COLO668 (cell line): ENCODE results near the gene PAX6.

ENCODE experiments used
- DNase-seq: peaks from one replicate; lab custom pipeline; 2025; ENCODE audit not compliant: unreplicated experiment; lab: John Stamatoyannopoulos, UW

PAX6 gene

DNA sequence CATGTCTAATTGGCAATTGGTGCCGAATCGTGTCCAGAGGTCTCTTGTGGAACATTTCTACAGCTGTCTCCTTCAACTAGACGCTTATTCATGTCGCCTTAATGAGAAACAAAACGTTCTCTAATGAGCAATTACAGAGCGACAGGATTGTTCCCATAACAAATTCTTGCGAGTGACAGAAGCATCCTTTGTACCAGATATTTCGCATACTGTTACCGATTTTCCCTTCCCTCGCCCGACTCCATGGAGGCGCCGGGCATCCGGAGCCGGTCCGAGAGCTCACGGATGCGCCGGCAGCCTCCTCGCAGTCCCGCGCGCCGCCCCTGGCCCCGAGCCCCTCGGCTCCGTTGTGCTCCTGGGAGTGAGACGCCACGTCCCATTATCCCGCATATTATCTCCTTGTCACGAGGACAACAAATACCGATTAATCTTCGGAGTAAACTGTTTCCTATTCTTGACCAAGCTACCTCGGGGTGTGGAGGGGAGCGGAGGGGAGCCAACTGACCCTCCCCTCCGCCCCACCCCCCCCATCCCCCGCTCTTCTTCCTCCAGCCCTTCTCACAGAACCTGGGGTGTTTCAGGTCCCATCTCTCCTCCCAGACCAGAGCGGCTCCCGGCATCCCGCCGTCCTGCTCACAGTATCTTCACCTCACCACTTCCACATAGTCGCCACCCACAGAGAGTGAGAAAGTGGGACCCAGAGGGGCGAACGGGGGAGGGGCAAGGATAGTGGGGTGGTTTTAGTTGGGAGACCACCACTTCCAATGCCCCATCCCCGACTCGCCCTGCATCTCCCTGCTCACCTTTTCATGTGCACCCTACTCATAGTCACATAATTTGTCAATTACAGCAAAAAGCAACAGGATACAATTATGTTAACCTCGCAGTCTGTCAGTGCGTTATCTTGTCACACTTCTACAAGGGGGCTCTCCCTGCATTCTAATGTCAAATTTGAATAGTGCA lies 11.4 kb downstream of the PAX6 start:
- no peak for DNase-seq

DNA sequence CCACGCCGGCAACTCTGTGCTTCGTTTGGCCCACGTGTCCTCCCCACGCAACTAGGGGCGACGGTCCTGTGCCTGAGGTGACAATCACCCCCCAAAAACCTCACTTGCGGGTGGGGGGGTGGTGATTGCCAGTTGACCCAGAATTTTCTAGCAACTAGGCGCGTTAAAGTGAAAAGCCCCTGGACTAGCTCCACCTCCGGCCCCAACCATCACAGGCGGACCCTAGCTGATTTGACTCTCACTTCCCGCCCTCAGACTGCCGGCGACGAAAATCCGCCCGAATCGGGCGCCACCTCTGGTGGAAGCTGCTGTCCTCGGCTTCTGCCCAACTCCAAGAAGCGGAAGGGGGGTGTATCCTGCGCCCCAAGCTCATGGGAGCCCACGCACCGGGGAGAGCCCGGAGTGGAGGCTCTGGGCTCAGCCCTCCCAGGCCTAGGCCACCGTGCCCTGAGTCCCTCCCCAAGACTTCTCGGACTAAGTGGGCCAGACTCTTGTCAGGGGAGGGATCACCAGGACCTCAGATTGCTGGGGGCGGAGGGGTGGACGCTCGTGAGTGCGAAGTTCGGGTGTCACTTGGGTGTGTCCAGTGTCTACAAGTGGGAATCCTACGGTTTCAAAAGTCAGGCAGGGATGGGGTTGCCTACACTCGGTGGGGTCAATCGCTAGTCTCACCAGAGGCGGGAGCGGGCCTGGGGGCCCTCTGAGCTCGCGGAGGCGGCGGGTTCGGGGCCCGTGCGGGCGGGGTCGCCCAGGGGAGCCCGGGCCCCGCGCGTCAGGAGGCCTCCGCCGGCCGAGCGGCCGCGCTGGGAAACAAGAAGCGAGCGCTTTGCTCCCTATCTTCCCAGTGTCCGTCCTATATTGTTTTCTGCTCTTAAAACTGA lies 12.3 kb downstream of the PAX6 start:
- no peak for DNase-seq

DNA sequence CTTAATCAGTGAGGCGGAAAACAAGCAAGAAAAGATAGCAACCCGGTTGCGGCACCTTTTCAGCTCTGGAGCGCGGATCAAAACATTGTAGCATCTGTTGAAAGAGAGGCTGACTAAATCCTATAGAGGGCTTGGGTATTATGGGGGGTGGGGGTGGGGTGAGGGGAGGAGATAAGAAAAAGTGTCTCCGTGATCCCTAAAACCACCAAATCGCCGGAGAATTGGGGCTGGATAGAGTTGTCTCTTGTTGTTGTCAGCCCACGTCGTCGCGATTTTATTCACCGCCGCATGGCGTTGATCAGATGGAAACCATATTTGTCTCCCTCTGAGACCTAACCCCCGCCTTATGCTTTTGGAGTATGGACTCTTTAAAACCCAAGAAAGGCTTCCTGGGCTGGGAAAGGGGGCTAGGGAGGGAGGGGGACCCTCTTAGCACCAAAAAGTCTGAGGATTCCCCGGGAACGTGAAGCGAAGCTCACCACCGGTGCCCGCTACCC lies 13.0 kb downstream of the PAX6 start:
- DNase-seq: no peak

DNA sequence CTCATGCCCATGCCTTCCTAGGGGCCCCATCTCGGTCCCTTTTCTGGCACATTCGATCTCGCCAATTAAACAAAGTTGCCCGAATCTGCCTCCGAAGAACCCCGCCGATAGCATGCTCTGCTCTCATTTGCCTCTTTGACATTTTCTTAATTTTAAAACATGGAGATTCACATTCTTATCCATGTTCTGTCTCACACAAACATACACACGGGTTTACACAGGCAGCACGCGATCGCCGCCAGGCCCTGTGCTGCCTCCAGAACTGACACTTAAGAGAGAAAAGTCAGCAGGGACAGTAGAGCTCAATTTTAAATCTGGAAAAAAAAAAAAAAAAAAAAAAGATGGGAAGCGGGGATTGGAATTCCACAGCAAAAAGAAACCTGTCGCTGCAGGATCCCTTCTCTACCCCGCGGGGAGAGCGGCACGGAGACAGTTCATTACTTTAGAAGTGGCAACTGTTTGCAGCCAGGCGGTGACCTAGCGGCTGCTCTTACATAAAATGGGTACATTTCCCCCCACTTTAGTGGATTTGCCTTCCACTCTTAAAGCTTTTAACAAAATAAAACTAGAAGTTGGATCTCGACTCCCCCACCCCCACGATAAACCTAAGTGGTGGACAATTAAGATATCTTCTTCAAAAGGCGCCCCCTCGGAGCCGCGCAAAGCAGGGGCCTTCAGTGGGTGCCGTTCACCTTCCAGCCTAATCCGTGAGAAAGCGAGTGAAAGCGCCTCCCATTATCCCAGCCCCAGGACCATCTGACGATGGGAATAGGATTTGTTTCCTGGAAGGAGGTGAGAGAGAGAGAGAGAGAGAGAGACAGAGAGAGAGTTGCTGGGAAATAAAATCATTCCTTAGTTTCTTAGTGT lies 13.7 kb downstream of the PAX6 start:
- no peak for DNase-seq

DNA sequence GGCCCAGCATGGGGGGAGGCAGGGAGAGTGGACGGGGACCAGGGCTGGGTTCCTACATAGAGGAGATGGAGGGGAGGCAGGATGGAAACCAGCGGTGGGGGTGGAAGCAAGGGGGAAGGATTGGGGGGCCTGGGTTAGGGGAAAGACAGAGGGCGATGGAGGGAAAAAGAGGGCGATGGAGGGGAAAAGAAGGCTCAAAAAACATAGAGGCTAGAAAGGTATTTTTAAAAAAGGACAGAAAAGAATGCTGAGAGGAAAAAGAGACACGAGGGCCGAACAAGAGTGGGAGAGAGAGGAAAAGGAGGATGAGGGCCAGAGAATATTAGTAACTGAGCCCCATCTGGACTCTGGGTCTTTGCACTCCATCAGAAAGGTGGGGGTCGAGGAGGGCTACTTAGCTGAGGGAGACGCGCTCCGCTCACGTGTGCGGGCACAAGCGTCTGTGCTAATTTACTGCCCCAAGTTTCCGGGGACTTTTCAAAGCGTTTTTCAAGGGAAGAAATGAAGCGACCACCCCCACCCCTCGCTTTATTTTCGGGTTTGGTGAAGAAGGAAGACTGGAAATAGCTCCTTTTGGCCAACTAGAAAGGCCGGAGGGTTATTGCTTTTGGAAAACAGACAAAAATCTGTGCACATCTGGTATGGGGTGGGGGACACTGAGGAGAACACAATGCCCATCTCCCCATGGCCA lies 14.5 kb downstream of the PAX6 start:
- DNase-seq: no peak

DNA sequence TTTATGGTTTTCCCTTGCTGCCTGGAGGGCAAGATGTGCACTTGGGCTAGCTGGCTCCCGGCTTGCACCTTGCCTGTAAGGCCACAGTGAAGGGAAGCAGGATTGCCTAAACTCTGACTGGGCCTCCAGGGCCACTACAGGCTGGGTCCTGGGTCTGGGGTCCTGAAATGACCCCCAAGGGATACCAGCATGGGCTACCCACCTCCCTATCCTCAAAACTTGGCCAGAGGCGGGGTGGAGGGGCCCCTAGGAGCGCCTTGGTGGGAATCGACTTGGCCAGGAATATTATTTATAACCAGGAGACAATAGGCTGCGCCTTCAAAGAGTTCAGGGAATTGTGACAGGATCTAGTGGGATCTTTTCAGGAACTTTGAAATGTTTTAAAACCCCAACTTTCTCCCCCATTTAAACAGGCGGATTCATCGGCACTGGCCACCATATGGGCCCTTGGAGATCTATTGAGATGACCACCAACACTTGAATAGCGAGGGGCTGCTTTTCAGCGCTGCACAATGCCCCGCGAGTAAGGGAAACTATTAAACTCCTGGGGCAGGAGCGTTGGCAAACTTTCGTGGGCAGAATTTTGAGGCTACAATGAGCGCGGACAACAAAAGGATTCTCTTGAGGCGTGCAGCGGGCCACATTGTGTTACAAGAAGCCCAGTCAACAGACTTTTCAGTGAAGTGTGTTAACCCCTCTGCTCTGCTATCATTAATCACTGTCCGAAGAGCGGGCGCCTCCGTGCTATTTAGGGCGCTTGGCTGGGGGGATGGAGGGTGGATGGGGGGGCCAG lies 15.2 kb downstream of the PAX6 start:
- no peak for DNase-seq

DNA sequence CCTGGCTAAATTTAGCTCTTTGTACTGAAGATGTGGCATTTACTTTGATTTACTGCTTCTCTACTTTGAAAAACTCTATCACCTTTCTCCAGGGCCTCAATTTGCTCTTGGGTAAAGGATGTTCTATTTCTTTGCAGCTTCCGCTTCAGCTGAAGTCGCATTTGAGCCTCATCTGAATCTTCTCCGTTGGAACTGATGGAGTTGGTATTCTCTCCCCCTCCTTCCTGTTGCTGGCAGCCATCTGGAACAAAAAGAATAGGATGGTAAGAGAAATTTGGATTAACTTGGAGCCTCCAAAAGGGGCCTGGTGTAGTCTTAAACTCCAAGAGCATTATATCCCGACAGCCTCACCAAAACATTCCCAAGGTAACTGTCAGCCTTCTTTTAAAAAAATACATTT lies 16.6 kb downstream of the PAX6 start:
- DNase-seq: no peak

DNA sequence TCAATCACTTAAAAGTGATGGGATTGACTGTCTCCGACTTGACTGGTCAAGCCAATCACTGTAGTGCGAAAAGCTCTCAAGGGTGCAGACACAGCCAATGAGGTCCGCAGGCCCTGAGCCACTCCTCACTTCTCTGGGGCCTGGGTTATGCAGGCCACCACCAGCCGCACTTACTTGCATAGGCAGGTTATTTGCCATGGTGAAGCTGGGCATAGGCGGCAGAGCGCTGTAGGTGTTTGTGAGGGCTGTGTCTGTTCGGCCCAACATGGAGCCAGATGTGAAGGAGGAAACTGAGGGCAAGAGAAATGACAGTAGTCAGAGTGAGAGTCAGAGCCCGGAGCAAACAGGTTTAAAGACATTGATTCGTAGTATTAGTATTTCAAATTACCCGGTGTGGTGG lies 17.9 kb downstream of the PAX6 start:
- no peak for DNase-seq

DNA sequence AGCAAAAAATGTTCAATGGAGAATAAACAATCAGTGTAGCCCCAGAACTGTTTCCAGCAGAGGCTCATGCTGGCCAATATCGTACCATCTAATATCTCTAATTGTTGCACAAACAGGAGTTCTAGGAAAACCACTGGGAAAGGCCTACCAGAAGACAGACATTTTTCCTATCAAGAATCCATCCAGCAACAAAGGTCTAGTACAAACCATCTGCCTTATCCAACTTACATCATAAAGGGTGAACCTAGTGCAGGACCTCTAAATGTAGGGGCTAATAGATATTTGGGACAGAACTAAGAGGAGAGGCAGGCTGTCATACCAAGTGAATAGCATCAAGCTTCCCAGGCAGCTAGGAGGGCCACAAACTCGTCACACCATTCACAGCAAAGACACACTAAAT lies 18.7 kb downstream of the PAX6 start:
- DNase-seq: no peak

DNA sequence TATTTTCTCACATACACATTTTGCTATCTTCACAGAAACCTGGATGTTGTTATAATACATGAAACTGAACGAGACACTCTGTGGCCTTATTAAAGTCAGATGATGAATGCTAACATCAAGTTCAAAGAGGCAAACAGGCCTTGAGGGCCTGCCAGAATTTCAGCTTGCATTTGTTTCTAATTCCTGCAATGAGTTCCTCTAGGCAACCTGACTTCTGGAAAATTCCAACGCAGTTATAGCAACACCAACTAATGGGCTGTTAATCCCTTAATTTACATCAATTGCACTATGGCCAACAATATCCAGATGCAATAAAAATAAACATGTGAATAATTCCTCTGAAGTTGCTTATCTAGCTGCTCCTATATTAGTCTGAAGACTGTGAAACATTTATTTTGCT lies 19.1 kb downstream of the PAX6 start:
- no peak for DNase-seq

DNA sequence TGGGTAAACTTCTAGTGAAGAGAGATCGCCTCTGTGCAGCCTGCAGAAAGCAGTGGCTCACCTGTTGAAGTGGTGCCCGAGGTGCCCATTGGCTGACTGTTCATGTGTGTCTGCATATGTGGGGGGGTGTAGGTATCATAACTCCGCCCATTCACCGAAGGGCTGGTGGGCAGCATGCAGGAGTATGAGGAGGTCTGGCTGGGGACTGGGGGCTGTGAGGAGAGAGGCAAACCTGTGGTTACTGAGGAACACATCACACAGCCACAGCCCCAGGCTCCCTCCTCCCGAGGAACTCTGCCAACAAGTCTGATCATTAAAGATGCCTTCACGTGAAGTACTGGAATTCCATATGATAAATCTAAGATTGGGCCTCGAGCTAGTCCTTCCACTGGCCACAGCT lies 20.5 kb downstream of the PAX6 start:
- no peak for DNase-seq

DNA sequence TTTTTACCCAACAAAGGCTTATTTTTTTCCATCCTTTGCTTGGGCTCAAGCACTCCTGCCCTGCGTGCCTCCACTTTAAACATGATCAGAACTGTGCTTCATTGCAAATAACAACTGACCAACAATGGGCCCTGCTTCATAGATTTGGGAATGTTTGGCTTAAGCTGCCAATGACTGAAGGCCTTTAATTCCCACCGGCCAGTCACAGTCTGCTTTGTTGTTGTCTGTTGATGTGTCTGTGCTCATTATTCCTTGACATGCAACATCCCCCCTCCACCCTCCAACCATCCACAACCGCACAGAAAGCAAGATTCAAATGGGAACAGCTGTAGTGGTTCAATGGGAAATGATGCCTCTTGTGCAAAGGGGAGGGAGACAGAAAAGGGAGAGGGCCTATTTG lies 23.0 kb downstream of the PAX6 start:
- no peak for DNase-seq

DNA sequence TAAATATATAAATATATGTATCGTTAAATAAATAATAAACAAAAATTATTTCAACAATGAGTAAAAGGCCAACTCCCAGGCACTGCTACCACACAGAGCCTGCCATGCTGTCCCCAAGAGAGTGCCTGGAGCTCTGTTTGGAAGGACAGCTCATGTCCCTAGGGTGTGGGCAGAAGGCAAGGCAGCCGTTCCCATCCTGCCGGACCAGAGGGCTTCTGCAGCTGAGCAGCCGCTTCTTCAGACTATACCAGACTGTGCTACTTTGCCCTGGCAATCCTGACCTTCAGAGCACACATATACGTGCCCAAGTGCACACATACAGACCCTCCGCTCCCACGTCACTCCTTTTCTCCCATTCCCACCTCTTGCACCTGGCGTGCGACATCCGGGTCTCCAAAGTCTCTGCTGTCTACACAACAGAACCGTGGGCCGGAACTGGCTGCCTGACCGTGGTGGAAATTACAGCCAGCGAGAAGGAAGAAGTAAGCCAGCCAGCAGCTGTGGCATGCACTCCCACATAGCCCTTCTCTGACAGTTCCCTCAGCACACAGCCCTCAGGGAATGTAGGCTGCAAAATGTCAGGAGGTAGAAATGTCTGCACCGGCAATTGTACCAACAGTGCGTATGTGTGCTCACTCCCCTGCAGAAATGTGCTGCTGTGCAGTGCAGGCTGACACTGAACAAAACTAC lies 24.0 kb downstream of the PAX6 start:
- no peak for DNase-seq

DNA sequence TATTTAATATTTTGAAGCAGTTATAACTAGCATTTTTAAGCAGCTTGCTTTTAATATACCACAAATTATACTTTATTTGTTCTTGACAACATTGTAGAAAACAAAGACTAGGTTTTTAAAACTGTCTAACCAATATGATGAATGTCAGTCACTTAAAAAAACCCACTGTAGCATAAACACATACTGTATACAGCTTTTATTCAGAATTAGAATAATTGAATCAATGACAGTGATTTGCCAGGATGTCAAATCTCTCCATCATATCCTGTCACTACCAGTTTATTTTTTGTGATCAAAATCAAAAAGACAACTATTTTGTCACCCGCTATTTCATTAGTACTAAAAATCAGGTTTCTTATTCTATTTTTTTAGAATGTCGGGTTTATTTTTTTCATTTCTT lies 26.5 kb downstream of the PAX6 start:
- DNase-seq: no peak

DNA sequence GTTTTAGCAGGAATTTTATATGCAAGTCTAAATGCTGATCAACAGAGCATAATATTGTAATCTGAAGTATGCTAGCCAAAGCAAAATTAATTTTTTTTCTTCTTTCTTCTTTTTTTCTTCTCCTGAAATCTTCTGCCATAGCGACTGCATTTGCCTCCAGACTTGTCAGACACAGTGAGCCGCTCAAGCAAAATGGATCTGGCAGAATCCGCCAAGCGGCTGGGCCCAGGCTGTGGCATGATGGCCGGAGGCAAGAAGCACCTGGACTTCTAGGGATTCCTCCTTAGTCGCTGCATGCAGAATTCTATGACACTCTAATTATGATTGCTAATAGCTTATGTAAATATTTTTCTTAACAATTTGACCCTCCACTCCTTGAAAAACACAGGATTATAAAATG lies 27.9 kb downstream of the PAX6 start:
- no peak for DNase-seq

DNA sequence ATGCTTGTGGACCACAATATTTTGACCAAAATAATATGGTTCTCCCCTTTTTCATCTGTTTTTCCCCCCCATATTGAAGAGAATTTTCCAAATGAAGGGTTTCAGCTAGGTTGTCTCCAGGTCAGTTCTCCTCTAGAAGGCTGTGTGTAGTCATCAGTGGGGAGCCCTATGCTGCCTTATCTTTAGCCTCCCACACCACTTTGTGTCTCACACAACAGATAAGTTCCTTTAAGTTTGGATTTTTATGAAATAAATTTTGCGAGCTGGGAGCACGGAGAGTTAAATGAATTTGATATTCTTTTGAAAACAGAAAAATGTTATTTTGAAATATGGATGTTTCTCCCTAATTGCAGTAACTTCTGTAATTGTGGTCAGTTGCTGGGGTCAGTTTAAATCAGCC lies 28.9 kb downstream of the PAX6 start:
- DNase-seq: no peak

DNA sequence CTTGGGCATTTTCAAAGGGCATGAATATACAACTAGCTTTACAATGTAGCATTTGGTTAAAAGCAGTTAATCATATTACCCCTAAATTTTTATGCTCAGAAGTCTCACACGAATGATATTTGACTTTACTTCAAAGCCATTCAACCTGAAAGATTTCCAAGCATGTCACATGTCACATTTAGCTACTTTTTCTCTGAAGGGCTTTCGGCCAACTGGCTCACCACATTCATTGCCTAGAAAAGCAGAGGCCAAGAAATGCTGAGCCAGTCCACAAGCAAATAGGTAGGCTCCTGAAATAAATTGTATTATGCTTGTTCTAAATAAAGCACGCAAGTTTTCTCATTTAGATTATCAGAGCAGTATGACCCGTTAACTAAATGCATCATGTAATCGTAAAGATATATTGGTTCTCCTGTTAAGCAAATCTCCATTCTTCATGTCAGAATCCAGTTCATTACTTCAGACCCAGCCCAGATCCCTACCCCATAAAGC lies 30.6 kb downstream of the PAX6 start:
- no peak for DNase-seq

DNA sequence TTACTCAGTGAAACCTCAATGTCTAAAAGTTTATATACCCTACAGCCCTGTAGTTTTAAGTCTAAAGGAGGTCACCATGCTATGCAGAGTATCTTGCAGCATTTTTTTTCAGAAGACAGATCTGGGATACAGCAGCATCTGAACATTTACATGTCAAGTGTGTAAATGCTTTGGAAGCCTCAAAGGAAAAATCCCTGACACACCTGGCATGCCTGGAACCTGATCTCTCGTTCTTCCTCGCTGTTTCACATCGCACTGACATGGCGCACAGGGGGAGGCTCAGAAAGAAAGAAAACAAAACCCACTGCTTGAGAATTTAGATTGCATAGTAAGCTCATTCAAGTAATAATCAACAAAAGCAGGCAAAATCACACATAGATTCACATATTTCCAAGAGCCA lies 31.0 kb downstream of the PAX6 start:
- DNase-seq: no peak

DNA sequence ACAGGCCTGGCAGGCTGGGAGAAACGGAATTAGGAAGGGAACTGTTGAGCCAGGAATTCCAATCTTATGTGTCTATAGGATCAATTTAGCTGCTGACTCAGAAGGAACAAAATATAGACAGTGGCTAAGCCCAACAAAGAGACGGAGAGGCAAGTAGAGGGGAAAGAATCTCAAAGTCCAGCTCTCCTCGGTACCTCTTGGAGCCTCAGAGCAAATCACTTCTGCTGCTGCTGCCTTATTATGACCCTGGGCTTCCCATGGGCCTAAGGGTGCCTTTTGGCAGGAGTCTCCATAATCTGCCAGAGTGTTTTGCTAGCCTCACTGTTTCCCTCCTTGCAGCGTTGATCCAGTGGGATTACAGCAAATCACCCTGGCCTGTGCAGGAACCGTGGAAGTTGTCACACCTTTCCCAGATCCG lies 31.7 kb downstream of the PAX6 start:
- DNase-seq: no peak
